ENCODE measurements around the gene PLPP7.

DNA sequence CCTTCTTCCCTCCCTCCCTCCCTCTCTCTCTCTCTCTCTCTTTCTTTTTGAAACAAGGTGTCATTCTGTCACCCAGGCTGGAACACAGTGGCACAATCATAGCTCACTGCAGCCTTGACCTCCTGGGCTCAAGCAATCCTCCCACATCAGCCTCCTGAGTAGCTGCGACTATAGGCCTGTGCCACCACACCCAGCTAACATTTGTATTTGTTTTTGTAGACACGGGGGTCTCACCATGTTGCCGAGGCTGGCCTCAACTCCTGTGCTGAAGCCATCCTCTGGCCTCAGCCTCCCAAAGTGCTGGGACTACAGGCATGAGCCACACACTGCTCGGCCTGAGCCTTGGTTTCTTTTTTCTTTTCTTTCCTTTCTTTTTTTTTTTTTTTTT is 45.8 kb downstream of the PLPP7 start:
- TF ChIP-seq, protein P1, sequence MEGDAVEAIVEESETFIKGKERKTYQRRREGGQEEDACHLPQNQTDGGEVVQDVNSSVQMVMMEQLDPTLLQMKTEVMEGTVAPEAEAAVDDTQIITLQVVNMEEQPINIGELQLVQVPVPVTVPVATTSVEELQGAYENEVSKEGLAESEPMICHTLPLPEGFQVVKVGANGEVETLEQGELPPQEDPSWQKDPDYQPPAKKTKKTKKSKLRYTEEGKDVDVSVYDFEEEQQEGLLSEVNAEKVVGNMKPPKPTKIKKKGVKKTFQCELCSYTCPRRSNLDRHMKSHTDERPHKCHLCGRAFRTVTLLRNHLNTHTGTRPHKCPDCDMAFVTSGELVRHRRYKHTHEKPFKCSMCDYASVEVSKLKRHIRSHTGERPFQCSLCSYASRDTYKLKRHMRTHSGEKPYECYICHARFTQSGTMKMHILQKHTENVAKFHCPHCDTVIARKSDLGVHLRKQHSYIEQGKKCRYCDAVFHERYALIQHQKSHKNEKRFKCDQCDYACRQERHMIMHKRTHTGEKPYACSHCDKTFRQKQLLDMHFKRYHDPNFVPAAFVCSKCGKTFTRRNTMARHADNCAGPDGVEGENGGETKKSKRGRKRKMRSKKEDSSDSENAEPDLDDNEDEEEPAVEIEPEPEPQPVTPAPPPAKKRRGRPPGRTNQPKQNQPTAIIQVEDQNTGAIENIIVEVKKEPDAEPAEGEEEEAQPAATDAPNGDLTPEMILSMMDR (IDR thresholded peaks at IDR 0.05; ENCODE audit: poor library complexity, severe bottlenecking), result no peak
- TF ChIP-seq POLR2AphosphoS5 (IDR thresholded peaks at IDR 0.05) (no peak), TAF1 (IDR thresholded peaks at IDR 0.05; ENCODE audit: low read depth) (no peak), EP300 (conservative IDR thresholded peaks at IDR 0.05; ENCODE audit: poor library complexity, severe bottlenecking) (no peak), EZH2 (IDR thresholded peaks at IDR 0.05; ENCODE audit: borderline replicate concordance, insufficient read depth, low read length, poor library complexity, severe bottlenecking) (no peak), SMC3 (conservative IDR thresholded peaks at IDR 0.05; ENCODE audit: poor library complexity) (no peak), RAD21 (conservative IDR thresholded peaks at IDR 0.05) (no peak)
- TF ChIP-seq, protein P2, sequence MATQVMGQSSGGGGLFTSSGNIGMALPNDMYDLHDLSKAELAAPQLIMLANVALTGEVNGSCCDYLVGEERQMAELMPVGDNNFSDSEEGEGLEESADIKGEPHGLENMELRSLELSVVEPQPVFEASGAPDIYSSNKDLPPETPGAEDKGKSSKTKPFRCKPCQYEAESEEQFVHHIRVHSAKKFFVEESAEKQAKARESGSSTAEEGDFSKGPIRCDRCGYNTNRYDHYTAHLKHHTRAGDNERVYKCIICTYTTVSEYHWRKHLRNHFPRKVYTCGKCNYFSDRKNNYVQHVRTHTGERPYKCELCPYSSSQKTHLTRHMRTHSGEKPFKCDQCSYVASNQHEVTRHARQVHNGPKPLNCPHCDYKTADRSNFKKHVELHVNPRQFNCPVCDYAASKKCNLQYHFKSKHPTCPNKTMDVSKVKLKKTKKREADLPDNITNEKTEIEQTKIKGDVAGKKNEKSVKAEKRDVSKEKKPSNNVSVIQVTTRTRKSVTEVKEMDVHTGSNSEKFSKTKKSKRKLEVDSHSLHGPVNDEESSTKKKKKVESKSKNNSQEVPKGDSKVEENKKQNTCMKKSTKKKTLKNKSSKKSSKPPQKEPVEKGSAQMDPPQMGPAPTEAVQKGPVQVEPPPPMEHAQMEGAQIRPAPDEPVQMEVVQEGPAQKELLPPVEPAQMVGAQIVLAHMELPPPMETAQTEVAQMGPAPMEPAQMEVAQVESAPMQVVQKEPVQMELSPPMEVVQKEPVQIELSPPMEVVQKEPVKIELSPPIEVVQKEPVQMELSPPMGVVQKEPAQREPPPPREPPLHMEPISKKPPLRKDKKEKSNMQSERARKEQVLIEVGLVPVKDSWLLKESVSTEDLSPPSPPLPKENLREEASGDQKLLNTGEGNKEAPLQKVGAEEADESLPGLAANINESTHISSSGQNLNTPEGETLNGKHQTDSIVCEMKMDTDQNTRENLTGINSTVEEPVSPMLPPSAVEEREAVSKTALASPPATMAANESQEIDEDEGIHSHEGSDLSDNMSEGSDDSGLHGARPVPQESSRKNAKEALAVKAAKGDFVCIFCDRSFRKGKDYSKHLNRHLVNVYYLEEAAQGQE (IDR thresholded peaks at IDR 0.05; ENCODE audit: borderline replicate concordance), result no peak
